ENCODE results near the gene TMEM131. TPM values are rescaled to one million over a fixed set of nuclear protein-coding genes. Genes with fewer than 3 reads are reported as not detected.

Gene TMEM131
- total and polyA plus RNA-seq, 12 donors, result 8.2 to 34.3 (median 30.0) TPM

DNA sequence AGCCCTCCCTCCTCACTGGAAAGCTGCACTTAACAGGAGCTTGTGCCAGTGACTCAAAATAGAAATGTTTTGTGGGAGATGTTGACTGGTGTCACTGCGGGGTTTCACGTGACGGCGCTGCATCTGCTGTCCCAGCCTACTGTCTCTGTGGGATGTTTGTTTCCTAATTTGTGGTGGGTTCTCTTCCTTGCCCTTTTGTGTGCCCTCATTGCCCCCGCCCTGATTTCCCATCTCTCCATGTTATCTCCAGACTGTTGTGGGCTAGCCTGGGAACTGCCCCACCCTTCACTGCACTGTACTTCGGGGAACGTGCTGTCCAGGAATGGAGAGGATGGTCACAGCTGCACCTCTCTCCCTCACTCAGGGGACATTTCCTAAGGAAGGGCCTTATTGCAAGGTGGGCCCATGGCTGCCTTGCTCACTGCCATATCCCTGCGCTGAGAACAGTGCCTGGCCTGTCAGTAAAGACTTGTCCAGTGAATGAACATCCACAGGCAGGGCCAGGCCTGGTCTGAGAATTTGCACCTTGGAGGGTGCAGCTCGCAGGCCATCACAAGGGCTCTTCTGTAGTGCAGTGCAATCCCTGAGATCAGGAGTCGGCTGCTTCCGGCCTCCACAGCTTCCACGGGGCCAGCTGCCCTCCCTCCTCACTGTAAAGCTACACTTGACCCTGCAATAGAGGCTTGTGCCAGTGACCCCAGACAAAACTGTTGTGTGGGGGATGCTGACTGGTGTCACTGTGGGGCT lies 264.3 kb downstream of the TMEM131 start:
- TF ChIP-seq, protein P1, sequence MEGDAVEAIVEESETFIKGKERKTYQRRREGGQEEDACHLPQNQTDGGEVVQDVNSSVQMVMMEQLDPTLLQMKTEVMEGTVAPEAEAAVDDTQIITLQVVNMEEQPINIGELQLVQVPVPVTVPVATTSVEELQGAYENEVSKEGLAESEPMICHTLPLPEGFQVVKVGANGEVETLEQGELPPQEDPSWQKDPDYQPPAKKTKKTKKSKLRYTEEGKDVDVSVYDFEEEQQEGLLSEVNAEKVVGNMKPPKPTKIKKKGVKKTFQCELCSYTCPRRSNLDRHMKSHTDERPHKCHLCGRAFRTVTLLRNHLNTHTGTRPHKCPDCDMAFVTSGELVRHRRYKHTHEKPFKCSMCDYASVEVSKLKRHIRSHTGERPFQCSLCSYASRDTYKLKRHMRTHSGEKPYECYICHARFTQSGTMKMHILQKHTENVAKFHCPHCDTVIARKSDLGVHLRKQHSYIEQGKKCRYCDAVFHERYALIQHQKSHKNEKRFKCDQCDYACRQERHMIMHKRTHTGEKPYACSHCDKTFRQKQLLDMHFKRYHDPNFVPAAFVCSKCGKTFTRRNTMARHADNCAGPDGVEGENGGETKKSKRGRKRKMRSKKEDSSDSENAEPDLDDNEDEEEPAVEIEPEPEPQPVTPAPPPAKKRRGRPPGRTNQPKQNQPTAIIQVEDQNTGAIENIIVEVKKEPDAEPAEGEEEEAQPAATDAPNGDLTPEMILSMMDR (IDR thresholded peaks at IDR 0.05), result no peak
- intact Hi-C loops (cut with DNase I), result loop anchor here in 1 of 10 donors (10.0 kb wide), 1 partner anchor 653 kb away; no protein-coding TSS in a partner anchor
- Histone ChIP-seq H3K9me3 (peaks cover 0 to 21% (median 8%) of the 10 kb centered on the region in 11 donors), H3K27me3 (no peaks in the 10 kb centered on the region), H3K27ac (no peak overlapping the region), H3K4me3 (no peak overlapping the region), H3K36me3 (peaks cover 0 to 4% (median 0%) of the 10 kb centered on the region in 9 donors), H3K4me1 (peaks cover under 1 to 27% (median 18%) of the 10 kb centered on the region in 9 donors)
- no peak for DNase-seq
- WGBS, 2 donors, result 82 to 87% methylated on average over 12 of the region's 12 CpGs
- no peak for ATAC-seq

DNA sequence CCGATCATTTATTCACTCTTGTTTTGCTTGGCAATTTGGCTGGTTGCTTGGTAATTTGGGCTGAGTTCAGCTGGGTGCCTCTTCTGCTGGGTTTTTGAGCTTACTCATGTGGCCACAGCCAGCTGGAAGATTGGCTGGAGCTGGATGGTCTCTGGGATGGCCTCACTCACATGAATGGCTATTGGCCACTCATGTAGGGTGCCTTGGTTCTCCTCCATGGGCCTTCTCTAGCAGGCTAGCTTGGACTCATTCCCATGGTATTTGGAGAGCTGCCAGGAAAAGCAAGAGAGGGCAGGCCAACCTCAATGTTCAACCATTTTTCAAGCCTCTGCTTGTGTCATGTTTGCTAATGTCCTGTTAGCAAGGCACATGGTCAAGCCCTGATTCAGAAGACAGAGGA lies 265.5 kb downstream of the TMEM131 start:
- TF ChIP-seq, protein P1 (IDR thresholded peaks at IDR 0.05), result no peak
- intact Hi-C loops (cut with DNase I), result loop anchor here in 1 of 10 donors (10.0 kb wide), 1 partner anchor 655 kb away; no protein-coding TSS in a partner anchor
- Histone ChIP-seq H3K27ac (no peak overlapping the region), H3K4me1 (peaks cover 12 to 39% (median 30%) of the 10 kb centered on the region in 9 donors), H3K4me3 (no peak overlapping the region), H3K9me3 (peaks cover 0 to 21% (median 8%) of the 10 kb centered on the region in 11 donors), H3K36me3 (peaks cover 0 to 4% (median 0%) of the 10 kb centered on the region in 9 donors), H3K27me3 (no peaks in the 10 kb centered on the region)
- 92 to 95% methylated on average over 1 of the region's 1 CpG for WGBS, 2 donors
- ATAC-seq (no peak), DNase-seq (no peak)

DNA sequence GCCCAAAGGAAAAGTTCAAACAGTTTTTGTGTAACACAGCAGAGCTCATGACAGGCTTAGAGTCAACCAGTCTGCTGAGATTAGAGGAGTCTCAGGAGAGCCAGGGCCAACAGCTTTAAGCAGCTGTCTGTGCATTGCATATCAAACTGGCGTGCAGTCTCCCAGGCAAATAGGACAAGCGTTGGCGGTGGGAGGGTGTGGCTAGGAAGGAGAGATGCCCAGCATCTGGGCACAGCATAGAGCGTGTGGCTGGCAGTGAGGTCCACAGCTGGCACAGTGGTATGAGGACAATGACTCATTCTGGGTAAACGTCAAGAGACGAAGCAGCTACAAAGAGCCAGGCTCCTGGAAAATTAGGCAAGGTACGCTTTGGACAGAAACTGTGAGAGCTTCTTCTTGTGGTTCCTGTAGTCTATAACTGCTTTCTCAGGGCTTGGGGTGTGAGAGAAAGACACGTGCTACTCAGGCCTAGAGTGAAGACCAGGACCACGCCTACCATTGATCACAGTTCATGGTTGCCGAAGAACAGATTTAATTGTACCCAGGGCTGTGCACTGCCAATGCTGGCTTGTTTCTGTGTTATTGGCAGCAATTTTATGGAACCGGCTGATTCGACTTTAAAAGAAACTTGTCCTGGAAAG lies 267.5 kb downstream of the TMEM131 start:
- 66 to 73% methylated on average over 12 of the region's 12 CpGs for WGBS, 2 donors

DNA sequence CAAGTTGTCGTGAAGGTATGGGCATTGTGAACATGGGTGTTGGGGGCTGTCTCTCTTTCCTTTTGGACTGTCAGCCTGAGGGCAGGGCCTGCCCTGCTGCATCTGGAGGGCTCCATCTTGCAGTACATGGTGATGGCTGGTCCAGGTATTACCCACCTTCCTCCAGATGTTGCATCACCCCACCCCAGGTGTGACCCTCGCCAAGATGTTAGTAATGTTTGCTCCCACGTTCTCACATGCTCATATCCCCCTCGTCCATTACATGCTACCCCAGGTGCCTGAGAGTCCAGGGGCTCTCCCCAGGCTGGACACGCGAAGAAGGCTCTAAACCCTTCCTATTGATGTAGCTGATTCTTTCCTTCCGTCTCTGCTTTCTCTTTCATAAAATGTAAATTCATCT lies 268.5 kb downstream of the TMEM131 start:
- H3K27ac ChIP-seq, result peak overlapping the region in 8 of 10 donors; percentile 14 to 85 (median 68)
- intact Hi-C loops (cut with DNase I), result no loop called here
- H3K4me1 ChIP-seq, result peaks cover 12 to 41% (median 31%) of the 10 kb centered on the region in 9 donors
- no peak overlapping the region for H3K4me3 ChIP-seq
- H3K36me3 ChIP-seq, result peaks cover 0 to 4% (median 0%) of the 10 kb centered on the region in 9 donors
- WGBS, 2 donors, result 94% methylated on average over 7 of the region's 7 CpGs
- ATAC-seq (no peak), DNase-seq (no peak)
- TF ChIP-seq, protein P1 (IDR thresholded peaks at IDR 0.05), result no peak
- peaks cover 0 to 21% (median 8%) of the 10 kb centered on the region in 11 donors for H3K9me3 ChIP-seq
- H3K27me3 ChIP-seq, result no peaks in the 10 kb centered on the region

More for the DNA sequence above, 267.5 kb downstream of the TMEM131 start:
- no peaks in the 10 kb centered on the region for H3K27me3 ChIP-seq
- peaks cover 0 to 4% (median 0%) of the 10 kb centered on the region in 9 donors for H3K36me3 ChIP-seq
- intact Hi-C loops (cut with DNase I), result no loop called here
- TF ChIP-seq, protein P1 (IDR thresholded peaks at IDR 0.05), result no peak
- DNase-seq, result peak; percentile 36 to 43
- H3K4me1 ChIP-seq, result peaks cover 12 to 41% (median 31%) of the 10 kb centered on the region in 9 donors
- H3K4me3 ChIP-seq, result no peak overlapping the region
- H3K9me3 ChIP-seq, result peaks cover 0 to 21% (median 8%) of the 10 kb centered on the region in 11 donors
- H3K27ac ChIP-seq, result peak overlapping the region in 6 of 10 donors; percentile 1 to 85 (median 68)
- peak in 7 of 8 donors; percentile 33 to 83 (median 43) for ATAC-seq

All from heart right ventricle (tissue), 16 donors.